Measurements from ENCODE around the gene PRR29. TPM values are rescaled to one million over a fixed set of nuclear protein-coding genes. Genes with fewer than 3 reads are reported as not detected.

Gene PRR29
- total RNA-seq, 4 donors from 2014 or later = 0.30 TPM; not detected in 3

DNA sequence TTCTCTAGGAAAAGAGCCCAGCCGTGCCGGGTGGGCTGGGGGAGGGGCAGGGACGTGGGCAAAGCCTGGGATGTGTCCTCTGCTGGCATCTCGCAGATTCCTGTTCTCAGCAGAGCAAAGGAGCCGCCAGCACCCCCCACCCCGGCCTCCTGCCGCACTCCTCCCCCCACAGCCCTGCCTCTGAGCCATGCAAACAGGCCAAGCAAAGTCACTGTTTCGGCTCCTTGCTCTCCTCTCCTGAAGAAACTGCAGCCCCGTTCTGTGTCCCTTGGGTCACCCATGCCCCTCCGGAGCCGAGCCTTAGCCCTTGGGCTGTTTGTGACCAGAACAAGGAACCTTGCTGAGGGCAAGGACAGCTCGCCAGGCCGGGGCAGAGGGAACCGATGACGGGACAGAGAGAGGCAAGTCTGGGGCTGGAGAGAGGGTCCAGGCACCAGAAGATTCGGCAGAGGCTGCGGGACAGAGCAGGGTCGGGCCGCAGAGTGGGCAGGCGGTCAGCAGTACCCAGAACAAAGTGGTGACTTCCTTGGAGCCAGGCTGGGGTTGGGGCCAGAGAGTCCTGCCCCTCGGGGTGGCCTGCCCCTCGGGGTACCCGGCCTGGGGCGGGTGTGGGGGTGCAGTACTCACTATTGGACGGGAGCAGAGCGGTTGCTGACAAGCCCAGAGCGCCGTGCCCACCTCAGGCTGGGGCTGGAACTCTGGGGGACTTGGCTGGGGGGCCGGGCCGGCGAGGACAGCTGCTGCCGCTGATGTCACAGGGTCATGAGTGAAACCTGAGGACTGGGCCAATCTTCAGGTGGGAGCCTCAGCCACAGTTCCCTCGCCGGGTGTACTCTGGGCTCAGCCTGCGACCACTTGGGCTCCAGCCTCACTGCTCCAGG, 9.2 kb upstream of the PRR29 start:
- Histone ChIP-seq H3K4me3 (no peak overlapping the region), H3K36me3 (no peaks in the 10 kb centered on the region), H3K9me3 (no peaks in the 10 kb centered on the region), H3K4me1 (peaks cover 43% of the 10 kb centered on the region), H3K27me3 (peaks cover 36% of the 10 kb centered on the region), H3K27ac (no peak overlapping the region)
- 46% methylated on average over 18 of the region's 35 CpGs for WGBS
- TF ChIP-seq CTCF (IDR thresholded peaks at IDR 0.05) (no peak), POLR2AphosphoS5 (IDR thresholded peaks at IDR 0.05) (no peak), EP300 (IDR thresholded peaks at IDR 0.05) (no peak), POLR2A (IDR thresholded peaks at IDR 0.05) (no peak)
- DNase-seq (ENCODE audit: low spot score in 2 of 2) = peak in 1 of 2 donors; percentile 59

- H3K27ac ChIP-seq = no peak overlapping the region
- no peak overlapping the region for H3K4me3 ChIP-seq
- TF ChIP-seq POLR2AphosphoS5 (IDR thresholded peaks at IDR 0.05) (no peak), EP300 (IDR thresholded peaks at IDR 0.05) (no peak), CTCF (IDR thresholded peaks at IDR 0.05) (no peak), POLR2A (IDR thresholded peaks at IDR 0.05) (no peak)
- peaks cover 36% of the 10 kb centered on the region for H3K27me3 ChIP-seq
- DNase-seq (ENCODE audit: low spot score in 2 of 2) = peak in 1 of 2 donors; percentile 53
- H3K9me3 ChIP-seq = no peaks in the 10 kb centered on the region
- peaks cover 35% of the 10 kb centered on the region for H3K4me1 ChIP-seq
- H3K36me3 ChIP-seq = no peaks in the 10 kb centered on the region
- 79% methylated on average over 21 of the region's 21 CpGs for WGBS
Measured at GRCh38 chr17:63989622-63990345, 8.4 kb upstream of the PRR29 start.

- no peak overlapping the region for H3K27ac ChIP-seq
- 47% methylated on average over 10 of the region's 11 CpGs for whole genome bisulfite sequencing
- H3K27me3 ChIP-seq = peaks cover 46% of the 10 kb centered on the region
Measured at GRCh38 chr17:63991611-63992010, 6.5 kb upstream of the PRR29 start.

DNA sequence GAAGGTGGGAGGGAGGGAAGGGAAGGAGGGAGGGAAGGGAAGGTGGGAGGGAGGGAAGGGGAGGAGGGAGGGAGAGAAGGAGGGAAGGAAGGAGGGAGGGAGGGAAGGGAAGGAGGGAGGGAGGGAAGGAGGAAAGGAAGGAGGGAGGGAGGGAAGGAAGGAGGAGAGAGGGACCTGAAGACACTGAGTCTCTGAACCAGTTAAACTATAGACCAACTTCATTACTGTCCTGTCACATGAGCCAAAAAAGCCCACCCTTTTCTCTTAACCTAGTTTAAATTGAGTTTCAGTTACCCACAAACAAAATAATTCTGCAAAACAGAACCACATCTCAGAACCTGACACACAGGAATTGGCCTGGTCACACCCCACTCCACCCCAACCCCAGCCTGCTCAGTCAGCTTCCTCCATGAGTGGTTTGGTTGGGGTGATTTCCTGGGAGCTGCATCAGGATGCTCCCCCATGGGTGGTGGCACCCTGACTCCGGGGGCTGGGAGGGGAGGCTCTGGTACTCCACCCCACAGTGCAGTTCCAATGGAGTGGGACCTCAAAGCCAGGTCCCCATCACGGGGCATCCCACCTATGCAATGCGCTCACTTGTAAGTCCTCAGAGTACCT, 4.7 kb upstream of the PRR29 start:
- Histone ChIP-seq H3K27ac (no peak overlapping the region), H3K27me3 (peaks cover 57% of the 10 kb centered on the region), H3K36me3 (no peaks in the 10 kb centered on the region), H3K4me3 (no peak overlapping the region), H3K4me1 (peaks cover 20% of the 10 kb centered on the region), H3K9me3 (no peaks in the 10 kb centered on the region)
- 67% methylated on average over 2 of the region's 3 CpGs for WGBS
- peak; percentile 40 to 43 for DNase-seq (ENCODE audit: low spot score in 2 of 2)
- TF ChIP-seq POLR2A (IDR thresholded peaks at IDR 0.05) (no peak), CTCF (IDR thresholded peaks at IDR 0.05) (no peak), POLR2AphosphoS5 (IDR thresholded peaks at IDR 0.05) (no peak), EP300 (IDR thresholded peaks at IDR 0.05) (no peak)

More at GRCh38 chr17:63991611-63992010, 6.5 kb upstream of the PRR29 start:
- H3K36me3 ChIP-seq = no peaks in the 10 kb centered on the region
- peaks cover 21% of the 10 kb centered on the region for H3K4me1 ChIP-seq
- no peak for DNase-seq (ENCODE audit: low spot score in 2 of 2)
- TF ChIP-seq CTCF (IDR thresholded peaks at IDR 0.05) (no peak), POLR2AphosphoS5 (IDR thresholded peaks at IDR 0.05) (no peak), EP300 (IDR thresholded peaks at IDR 0.05) (no peak), POLR2A (IDR thresholded peaks at IDR 0.05) (no peak)
- no peak overlapping the region for H3K4me3 ChIP-seq
- H3K9me3 ChIP-seq = no peaks in the 10 kb centered on the region
